Thymus (tissue), 11 donors: ENCODE data around the gene SPINK4. TPM values are rescaled to one million over a fixed set of nuclear protein-coding genes. Genes with fewer than 3 reads are reported as not detected.

ENCODE experiments used
- DNase-seq, 9 donors: peaks; one replicate each; pipeline ENCODE4 v3.0.0-alpha.2; 2013; ENCODE audit warnings: low spot score in 9 of 9, low read depth in 6 of 9, missing footprints in 1 of 9
- H3K27ac ChIP-seq, 2 donors: one replicate each; pipeline ENCODE4 v1.5.1; 2013; ENCODE audit warnings: control low read depth in 1 of 2, low read depth in 1 of 2, low read length in 1 of 2, mild to moderate bottlenecking in 1 of 2, moderate library complexity in 1 of 2
- H3K27me3 ChIP-seq, 2 donors: one replicate each; pipeline ENCODE4 v1.5.1; 2013; ENCODE audit warnings: low read length in 1 of 2; ENCODE audit not compliant: control insufficient read depth in 2 of 2, insufficient read depth in 1 of 2
- H3K36me3 ChIP-seq, 2 donors: one replicate each; pipeline ENCODE4 v1.5.1; 2013; ENCODE audit warnings: low read length in 1 of 2, mild to moderate bottlenecking in 1 of 2, moderate library complexity in 1 of 2; ENCODE audit not compliant: control insufficient read depth in 2 of 2, insufficient read depth in 2 of 2
- H3K4me1 ChIP-seq, 2 donors: one replicate each; pipeline ENCODE4 v1.5.1; 2013; ENCODE audit warnings: low read length in 2 of 2; ENCODE audit not compliant: control insufficient read depth in 2 of 2, insufficient read depth in 2 of 2
- H3K4me3 ChIP-seq, 2 donors: one replicate each; pipeline ENCODE4 v1.5.1; 2013; ENCODE audit warnings: low read length in 2 of 2, control low read depth in 1 of 2, mild to moderate bottlenecking in 1 of 2
- H3K9me3 ChIP-seq, 2 donors: one replicate each; pipeline ENCODE4 v1.5.1; 2013; ENCODE audit warnings: low read length in 1 of 2, mild to moderate bottlenecking in 1 of 2; ENCODE audit not compliant: control insufficient read depth in 2 of 2, insufficient read depth in 1 of 2
- WGBS: extraction: QIAGEN DNeasy Blood & Tissue Kit; methylation state at CpG from one replicate; pipeline ENCODE4 v1.1.7; 2013; 5-methylcytosine and 5-hydroxymethylcytosine counted together
- polyA plus RNA-seq: library from polyadenylated mRNA; stranded (reverse); fragments of 200-250 nt; gene quantifications from one replicate; pipeline ENCODE4 v1.2.3, GENCODE V29; 2013
- total RNA-seq: library from RNA; stranded (reverse); fragments of 120-200 nt; gene quantifications from one replicate; pipeline ENCODE4 v1.2.4, GENCODE V29; 2013
- donor health status: healthy.

The SPINK4 gene
- total and polyA plus RNA-seq, 2 donors = 0.38 to 2.1 TPM

DNA sequence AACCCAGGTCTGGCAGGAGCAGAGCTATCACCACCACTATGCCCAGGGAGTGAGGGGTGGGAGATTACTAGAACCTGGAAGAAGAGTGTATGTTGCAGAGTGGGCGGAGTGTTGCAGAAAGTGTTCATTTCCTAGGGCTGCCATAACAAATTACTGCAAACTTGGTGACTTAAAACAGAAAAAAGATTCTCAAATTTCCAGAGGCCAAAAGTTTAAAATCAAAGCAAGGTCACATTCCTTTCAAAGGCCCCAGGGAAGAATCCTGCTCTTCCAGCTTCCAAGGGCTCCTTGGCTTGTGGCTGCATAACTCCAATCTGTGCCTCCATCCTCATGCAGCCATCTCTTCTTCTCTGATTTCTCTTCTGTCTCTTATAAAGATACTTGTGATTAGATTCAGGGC is 30.6 kb upstream of the SPINK4 start:
- Histone ChIP-seq H3K27ac (no peak overlapping the region), H3K27me3 (no peaks in the 10 kb centered on the region), H3K9me3 (no peaks in the 10 kb centered on the region), H3K36me3 (no peaks in the 10 kb centered on the region), H3K4me3 (no peak overlapping the region), H3K4me1 (peaks cover 0 to under 1% of the 10 kb centered on the region in 2 donors)
- WGBS = 93% methylated on average over 1 of the region's 1 CpG
- DNase-seq = no peak

- WGBS = 98% methylated on average over 4 of the region's 4 CpGs
- Histone ChIP-seq H3K9me3 (no peaks in the 10 kb centered on the region), H3K27ac (no peak overlapping the region), H3K4me3 (no peak overlapping the region), H3K4me1 (peaks cover 0 to 4% of the 10 kb centered on the region in 2 donors), H3K27me3 (no peaks in the 10 kb centered on the region), H3K36me3 (no peaks in the 10 kb centered on the region)
- no peak for DNase-seq
These were observed 29.8 kb upstream of the SPINK4 start for GRCh38 chr9:33210006-33210715.

DNA sequence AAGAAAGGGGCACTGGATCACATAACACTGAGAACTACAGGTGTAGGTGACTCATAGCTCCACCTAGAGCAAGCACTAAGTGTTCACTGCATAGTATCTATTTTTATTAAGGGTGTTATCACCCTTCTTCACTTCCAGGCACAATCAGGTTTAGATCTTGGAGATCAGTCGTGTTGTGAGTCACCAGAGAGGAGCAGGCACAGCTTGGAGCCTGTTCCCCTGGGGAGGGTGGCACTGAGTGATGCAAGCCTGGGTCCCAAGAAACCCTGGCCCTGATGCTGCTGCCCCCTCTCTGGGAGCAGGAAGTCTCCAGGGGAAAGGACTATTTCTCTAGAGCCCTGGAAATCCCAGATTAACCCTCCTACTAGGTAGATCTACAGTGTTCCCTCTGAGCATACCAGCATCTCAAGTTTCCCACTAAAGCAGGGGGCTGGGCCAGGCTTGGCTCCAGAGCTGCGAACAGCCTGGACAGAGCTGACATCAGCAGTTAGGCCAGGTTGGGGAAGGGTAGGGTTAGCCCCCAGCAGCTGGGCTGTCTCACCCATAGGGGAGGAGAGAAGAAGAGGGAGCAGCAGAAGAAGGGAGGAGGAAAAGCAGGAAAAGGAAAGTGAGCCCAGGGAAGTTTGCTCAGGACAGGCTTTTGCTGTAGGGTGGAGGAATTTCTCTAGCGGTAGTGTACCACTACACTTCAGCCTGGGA is 28.1 kb upstream of the SPINK4 start:
- peak overlapping the region in 1 of 2 donors; percentile 1 for H3K27ac ChIP-seq
- no peaks in the 10 kb centered on the region for H3K27me3 ChIP-seq
- H3K4me1 ChIP-seq = peaks cover 0 to 5% of the 10 kb centered on the region in 2 donors
- H3K36me3 ChIP-seq = no peaks in the 10 kb centered on the region
- no peaks in the 10 kb centered on the region for H3K9me3 ChIP-seq
- DNase-seq = no peak
- no peak overlapping the region for H3K4me3 ChIP-seq
- 91% methylated on average over 3 of the region's 3 CpGs for WGBS

- Histone ChIP-seq H3K27ac (peak overlapping the region in 1 of 2 donors; percentile 5), H3K4me3 (no peak overlapping the region), H3K36me3 (no peaks in the 10 kb centered on the region), H3K9me3 (peaks cover 0 to 3% of the 10 kb centered on the region in 2 donors), H3K4me1 (peaks cover 20 to 37% of the 10 kb centered on the region in 2 donors), H3K27me3 (no peaks in the 10 kb centered on the region)
- 50% methylated on average over 14 of the region's 14 CpGs for WGBS
- peak in 5 of 9 donors; percentile 16 to 71 (median 31) for DNase-seq
These were observed 19.0 kb upstream of the SPINK4 start for GRCh38 chr9:33220681-33221567.

DNA sequence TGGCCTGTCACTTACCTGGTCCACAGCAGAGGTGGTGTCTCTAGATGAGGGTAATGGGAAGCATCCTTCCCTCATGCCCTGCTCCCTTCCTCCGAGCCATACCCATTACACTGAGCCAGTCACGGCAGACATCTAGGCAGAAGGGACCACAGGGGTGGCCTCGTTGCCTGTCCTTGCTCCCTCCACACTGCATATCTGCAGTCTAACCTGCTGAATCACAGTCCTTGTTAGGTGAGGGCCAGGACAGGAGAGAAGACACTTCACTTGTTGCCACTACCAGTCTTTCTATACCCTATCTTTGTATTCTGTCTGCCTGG is 18.4 kb upstream of the SPINK4 start:
- peaks cover 20 to 37% of the 10 kb centered on the region in 2 donors for H3K4me1 ChIP-seq
- no peaks in the 10 kb centered on the region for H3K36me3 ChIP-seq
- 80% methylated on average over 3 of the region's 3 CpGs for WGBS
- peak overlapping the region in 1 of 2 donors; percentile 5 for H3K27ac ChIP-seq
- no peak overlapping the region for H3K4me3 ChIP-seq
- no peaks in the 10 kb centered on the region for H3K27me3 ChIP-seq
- peaks cover 0 to 3% of the 10 kb centered on the region in 2 donors for H3K9me3 ChIP-seq
- DNase-seq = no peak

GRCh38 chr9:33222031-33222430 is 17.9 kb upstream of the SPINK4 start:
- Histone ChIP-seq H3K9me3 (peaks cover 0 to 3% of the 10 kb centered on the region in 2 donors), H3K4me1 (peaks cover 20 to 33% of the 10 kb centered on the region in 2 donors), H3K36me3 (no peaks in the 10 kb centered on the region), H3K27ac (peak overlapping the region in 1 of 2 donors; percentile 5), H3K27me3 (no peaks in the 10 kb centered on the region), H3K4me3 (no peak overlapping the region)
- 12% methylated on average over 3 of the region's 3 CpGs for WGBS
- DNase-seq = peak in 5 of 9 donors; percentile 15 to 69 (median 45)

DNA sequence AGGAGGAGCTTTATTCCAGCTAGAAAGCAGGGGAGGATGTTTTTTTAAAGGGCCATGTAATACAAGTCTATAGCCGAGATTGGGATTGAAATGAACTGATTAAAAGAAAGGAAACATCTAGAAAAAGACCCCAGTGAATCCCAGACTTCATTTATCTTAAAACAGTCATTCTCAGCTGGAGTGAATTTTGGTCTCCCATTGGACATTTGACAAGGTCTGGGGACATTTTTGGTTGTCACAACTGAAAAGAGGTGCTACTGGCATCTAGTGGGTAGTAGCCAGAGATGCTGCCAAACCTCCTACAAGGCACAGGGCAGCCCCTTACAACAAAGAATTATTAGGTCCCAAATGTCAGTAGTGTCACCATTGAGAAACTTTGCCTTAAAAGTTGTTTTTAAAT is 16.3 kb upstream of the SPINK4 start:
- Histone ChIP-seq H3K4me3 (no peak overlapping the region), H3K9me3 (peaks cover 0 to 3% of the 10 kb centered on the region in 2 donors), H3K27me3 (no peaks in the 10 kb centered on the region), H3K27ac (no peak overlapping the region), H3K4me1 (peaks cover 20 to 30% of the 10 kb centered on the region in 2 donors), H3K36me3 (no peaks in the 10 kb centered on the region)
- DNase-seq = no peak
- 93% methylated on average over 1 of the region's 1 CpG for WGBS

- 26% methylated on average over 6 of the region's 6 CpGs for WGBS
- no peaks in the 10 kb centered on the region for H3K27me3 ChIP-seq
- peaks cover 16 to 22% of the 10 kb centered on the region in 2 donors for H3K4me1 ChIP-seq
- no peak overlapping the region for H3K27ac ChIP-seq
- no peak overlapping the region for H3K4me3 ChIP-seq
- peak; percentile 41 to 90 (median 79) for DNase-seq
- peaks cover 0 to 3% of the 10 kb centered on the region in 2 donors for H3K9me3 ChIP-seq
- H3K36me3 ChIP-seq = no peaks in the 10 kb centered on the region
These were observed 14.4 kb upstream of the SPINK4 start for GRCh38 chr9:33225319-33226147.
